Stimulated activated CD8-positive, alpha-beta memory T cell treated with anti-CD3 and anti-CD28 coated beads, Interleukin-4, amount 100 ng/mL, for 4 hours (primary cell): ENCODE measurements around the gene CATSPERZ.
"Not testable (repeated sequence)": the region's sequence is repeated elsewhere in the genome, so short reads cannot be mapped to it uniquely, and the experiment has no call there.

Source experiments
- DNase-seq, 2 donors: peaks; one replicate each; pipeline ENCODE4 v3.0.0-alpha.2; 2020; ENCODE audit warnings: low read depth in 2 of 2, low spot score in 1 of 2

Gene CATSPERZ

GRCh38 chr11:64317961-64318765 is 18.0 kb downstream of the CATSPERZ start, which contains the start of gene PRDX5:
Gene PRDX5, plus strand, starts transcription at chr11:64318121. Its CDS starts 95 bp downstream, at chr11:64318216.
- peak; percentile 77 to 91 for DNase-seq

- DNase-seq, result no peak
Observed at GRCh38 chr11:64318766-64319761, 18.9 kb downstream of the CATSPERZ start.

- no peak for DNase-seq
Observed at GRCh38 chr11:64320556-64320955, 20.4 kb downstream of the CATSPERZ start.

GRCh38 chr11:64321026-64321425 is 20.9 kb downstream of the CATSPERZ start:
- DNase-seq, result no peak

DNA sequence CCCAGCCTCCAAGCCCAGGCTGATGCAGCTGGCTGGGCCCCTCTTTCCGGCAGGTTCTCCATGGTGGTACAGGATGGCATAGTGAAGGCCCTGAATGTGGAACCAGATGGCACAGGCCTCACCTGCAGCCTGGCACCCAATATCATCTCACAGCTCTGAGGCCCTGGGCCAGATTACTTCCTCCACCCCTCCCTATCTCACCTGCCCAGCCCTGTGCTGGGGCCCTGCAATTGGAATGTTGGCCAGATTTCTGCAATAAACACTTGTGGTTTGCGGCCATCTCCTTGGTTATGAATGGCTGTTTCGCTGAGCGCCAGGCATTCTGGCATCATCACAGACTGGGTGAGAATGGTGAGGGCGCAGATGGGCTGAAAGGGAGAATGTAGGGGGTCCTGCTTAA is 21.4 kb downstream of the CATSPERZ start:
- no peak for DNase-seq

- DNase-seq, result no peak
Observed at GRCh38 chr11:64322925-64323260, 22.7 kb downstream of the CATSPERZ start.

DNA sequence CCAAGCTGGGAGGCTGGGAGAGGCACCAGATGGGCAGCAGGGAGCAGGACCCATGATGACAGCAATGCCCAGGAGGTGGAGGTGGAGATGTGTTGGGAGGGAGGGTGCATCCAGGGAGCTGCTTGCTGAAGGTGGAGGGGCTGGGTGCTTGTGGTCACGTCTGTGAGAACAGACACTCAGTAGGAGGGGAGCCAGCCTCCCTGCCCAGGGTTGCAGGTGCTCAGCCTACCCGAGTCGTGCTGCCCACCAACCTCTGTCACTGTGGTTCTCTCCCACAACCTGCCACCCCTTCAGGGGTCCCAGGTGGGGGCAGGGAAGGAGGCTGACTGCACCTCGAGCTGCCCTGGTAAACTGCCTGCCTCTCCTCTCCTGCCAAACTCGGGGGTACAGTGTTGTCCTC is 23.2 kb downstream of the CATSPERZ start:
- DNase-seq, result no peak

GRCh38 chr11:64323984-64324383 is 23.8 kb downstream of the CATSPERZ start:
- DNase-seq, result not testable (repeated sequence)

GRCh38 chr11:64324692-64325469 is 24.7 kb downstream of the CATSPERZ start:
- no peak for DNase-seq

DNA sequence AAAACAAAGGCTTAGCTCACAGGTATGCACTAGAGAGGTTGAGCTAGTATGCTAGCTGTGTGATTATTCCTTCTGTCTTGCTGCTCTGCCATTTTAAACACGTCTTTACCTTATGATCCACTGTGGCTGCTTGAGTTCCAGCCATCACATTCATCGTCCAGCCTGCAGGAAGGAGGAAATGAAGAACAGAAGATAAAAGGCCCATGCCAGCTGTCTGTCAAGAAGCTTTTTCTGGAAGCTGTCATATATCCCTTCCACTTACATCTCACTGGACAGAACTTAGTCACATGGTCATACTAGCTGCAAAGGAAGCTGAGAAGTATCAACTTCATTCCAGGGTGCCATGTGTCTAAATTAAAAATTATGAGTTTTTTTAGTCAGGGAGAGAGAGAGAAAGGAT is 27.2 kb downstream of the CATSPERZ start:
- no peak for DNase-seq

DNA sequence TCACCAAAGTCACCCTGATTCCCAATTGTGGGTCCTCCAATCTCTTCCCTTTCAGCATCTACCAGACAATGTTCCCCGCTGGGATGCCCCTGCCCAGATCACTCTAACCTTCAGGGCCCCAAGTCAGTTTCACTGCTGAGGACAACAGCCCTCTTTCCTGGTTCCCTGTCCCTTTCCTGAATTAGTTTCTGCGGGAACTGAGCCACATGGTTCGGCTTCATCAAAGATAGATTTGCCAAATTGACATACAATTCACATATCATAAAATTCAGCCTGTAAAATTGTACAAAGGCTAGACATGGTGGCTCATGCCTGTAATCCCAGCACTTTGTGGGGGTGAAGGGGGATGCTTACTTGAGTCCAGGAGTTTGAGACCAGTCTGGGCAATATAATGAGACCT is 27.8 kb downstream of the CATSPERZ start:
- no peak for DNase-seq

DNA sequence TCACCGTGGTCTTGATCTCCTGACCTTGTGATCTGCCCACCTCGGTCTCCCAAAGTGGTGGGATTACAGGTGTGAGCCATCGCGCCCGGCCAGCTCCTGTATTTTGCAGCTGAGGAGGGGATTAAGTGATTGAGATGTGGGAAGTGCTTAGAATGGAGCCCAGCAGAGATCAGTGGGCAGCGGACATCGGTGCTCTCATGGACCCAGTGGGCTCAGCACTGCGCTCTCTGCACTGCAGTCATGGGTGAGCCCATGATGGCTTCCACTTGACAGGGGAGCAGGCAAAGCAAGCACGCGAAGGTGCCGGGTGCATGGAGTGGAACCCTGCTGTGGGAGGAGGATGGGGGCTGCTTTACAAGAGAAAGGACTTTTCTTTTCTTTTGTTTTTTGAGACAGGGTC is 30.7 kb downstream of the CATSPERZ start:
- no peak for DNase-seq

DNA sequence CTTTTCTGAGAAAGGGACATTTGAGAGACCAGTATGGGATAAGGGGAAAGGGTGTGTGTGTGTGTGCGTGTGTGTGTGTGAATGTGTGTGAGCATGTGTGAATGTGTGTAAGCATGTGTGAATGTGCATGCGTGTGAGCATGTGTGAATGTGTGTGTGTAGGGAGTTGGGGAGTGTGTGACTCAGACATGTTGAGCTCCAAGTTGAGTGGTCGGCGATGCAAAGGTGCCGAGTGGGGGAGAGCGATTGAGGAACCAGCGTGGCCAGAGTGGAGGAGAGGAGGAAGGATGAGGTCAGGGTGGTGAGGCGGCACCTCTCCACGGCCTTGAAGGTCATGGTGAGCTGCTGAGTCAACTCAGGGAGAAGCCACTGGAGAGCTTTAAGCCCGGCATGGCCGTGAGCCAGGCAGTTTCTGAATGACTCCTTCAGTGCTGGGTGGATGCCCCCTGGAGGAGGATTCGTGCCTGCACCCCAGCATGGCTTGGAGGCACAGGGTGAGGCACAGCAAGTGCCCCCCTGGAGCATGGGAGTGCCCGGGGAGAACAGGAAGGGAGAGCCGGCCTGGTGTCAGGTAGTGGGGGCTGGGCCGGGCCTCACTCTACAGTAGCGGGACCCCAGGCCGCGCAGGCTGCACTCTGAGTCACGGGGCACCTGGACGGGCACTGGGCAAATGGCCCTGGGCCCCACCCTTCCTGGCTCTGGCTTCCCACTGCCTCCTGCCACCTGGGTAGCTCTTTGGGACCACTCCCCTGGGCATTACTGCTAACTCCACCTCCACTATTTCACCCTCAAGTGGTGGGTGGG is 31.6 kb downstream of the CATSPERZ start:
- DNase-seq, result peak; percentile 32 to 63

GRCh38 chr11:64333556-64333955 is 33.4 kb downstream of the CATSPERZ start:
- DNase-seq, result no peak

- no peak for DNase-seq
Observed at GRCh38 chr11:64334764-64335735, 34.9 kb downstream of the CATSPERZ start.

- DNase-seq, result no peak
Observed at GRCh38 chr11:64337538-64338249, 37.5 kb downstream of the CATSPERZ start.

DNA sequence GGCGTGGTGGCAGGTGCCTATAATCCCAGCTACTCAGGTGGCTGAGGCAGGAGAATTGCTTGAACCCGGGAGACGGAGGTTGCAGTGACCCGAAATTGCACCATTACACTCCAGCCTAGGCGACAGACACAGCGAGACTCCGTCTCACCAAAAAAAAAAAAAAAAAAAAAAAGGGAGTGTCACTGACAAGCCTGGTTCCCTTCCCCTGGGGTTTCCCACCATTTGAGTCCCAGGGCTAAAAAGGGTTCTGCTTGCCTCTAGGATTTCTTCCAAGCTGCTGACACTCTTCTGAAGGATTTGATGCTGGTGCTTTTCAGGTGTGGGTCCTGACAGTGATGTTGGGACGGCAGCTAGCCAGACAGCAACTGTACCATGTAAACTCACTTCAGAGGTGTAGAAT is 38.6 kb downstream of the CATSPERZ start:
- DNase-seq, result no peak

DNA sequence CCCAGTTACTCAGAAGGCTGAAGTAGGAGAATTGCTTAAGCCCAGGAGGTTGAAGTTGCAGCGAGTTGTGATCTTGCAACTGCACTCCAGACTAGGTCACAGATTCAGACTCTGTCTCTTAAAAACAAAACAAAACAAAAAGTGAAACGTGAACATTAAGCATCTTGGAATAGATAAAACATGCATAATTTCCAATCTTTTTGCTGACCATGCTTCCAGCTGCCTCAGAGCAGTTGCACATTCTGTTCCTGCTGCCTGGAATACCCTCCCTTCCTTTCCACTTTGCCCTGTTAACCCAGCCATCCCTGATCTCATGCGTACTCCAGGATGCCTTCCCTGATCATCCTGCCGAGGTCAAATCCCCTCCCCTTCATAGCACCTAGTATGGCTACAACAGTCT is 39.1 kb downstream of the CATSPERZ start:
- DNase-seq, result no peak
